NT2/D1 (cell line): Measurements from ENCODE around the gene TMEM52B.

Experiments used
- YY1 ChIP-seq: IDR thresholded peaks from 2 replicates; pipeline ENCODE4 v1.6.1; 2011; ENCODE audit not compliant: insufficient read length, insufficient read depth
- ZNF274 ChIP-seq: IDR thresholded peaks from 2 replicates; pipeline ENCODE4 v1.6.1; 2011; ENCODE audit warnings: mild to moderate bottlenecking, low read depth, low read length

GRCh38 chr12:10136637-10137205, 42.1 kb upstream of the TMEM52B start:
- TF ChIP-seq YY1: no peak
- TF ChIP-seq ZNF274: no peak
